Activated CD8-positive, alpha-beta memory T cell treated with anti-CD3 and anti-CD28 coated beads, Interleukin-2, amount 50 U/mL, for 24 hours (primary cell): Measurements from ENCODE around the gene SLC9A9.

Experiments
- DNase-seq: peaks from one replicate; pipeline ENCODE4 v3.0.0-alpha.2; 2020; ENCODE audit errors: extremely low read depth

The SLC9A9 gene

GRCh38 chr3:143321058-143321769 lies 527.1 kb downstream of the SLC9A9 start:
- DNase-seq: no peak

GRCh38 chr3:143315766-143316165 lies 532.5 kb downstream of the SLC9A9 start:
- DNase-seq: no peak

- no peak for DNase-seq
Observed at GRCh38 chr3:143314251-143315093, 533.8 kb downstream of the SLC9A9 start.

DNA sequence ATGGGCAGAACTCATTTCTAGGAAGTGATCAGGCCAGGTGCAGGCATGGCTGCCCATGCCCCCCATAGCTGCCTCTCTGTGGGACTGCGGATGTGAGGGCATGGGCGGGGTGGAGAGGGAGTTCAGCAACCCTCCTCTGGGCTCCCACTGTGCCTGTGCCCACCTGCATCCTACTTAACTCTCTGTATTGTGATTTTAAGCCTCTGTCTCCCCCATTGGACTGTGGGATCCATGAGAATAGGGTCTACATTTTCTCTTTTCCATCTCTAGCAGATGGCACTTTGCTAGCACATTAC lies 534.4 kb downstream of the SLC9A9 start:
- no peak for DNase-seq

DNA sequence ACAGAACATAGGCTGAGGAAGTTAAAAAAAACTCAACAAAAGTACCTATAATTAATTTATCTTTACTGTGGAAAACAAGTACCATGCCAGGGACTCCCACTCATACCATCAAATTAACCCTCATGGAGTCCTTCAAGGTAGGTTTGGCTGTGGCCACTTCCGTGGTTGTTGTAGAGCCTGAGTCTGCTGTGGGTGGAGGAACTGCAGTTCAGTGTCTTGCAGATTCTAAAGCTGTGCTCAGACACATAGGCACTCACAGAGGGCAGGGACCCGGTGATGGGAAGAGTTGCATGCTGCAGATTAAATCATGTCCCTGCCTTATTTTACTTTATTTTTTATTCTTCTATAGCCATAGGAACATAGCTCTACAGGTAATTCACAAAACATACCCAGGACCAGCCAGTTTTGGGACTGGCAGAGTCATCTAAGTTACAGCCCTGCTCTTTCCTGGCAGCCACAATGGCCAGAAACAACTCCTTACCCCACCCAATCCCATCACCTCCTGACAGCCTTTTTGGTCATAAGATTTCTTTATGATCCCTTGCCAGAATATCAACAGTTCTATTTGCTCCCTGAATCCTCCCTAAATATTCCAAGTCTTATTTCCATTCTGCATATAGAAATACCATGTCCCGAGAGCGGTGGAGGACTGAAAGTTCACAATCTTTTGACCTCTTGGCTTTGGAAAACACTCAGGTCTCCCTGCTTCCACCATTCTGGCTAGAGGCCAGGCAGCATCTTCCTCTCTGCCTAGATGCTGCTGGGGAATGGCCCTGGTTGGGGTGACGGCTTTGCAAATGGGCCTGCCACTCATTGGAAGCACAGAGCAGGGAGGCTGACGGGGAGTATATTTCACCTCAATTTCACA lies 535.0 kb downstream of the SLC9A9 start:
- DNase-seq: no peak

DNA sequence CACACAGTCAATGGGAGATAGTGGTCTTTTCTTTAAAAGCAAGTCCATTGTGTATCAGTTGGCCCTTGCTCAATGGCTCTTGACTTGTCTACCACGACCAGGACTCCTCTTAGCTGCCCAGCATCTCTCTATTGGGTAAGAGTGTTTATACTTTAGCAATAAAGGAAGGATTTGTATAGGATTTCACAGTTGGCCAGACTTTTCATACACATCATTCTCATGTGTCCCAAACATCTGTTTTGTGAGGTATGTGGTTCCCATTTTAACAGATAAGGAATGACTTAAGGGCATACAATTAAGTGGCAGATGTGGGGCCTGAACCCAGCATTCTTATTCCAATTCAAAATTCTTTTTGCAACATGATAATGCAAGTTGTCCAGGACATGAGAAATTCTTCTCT lies 537.2 kb downstream of the SLC9A9 start:
- no peak for DNase-seq

DNA sequence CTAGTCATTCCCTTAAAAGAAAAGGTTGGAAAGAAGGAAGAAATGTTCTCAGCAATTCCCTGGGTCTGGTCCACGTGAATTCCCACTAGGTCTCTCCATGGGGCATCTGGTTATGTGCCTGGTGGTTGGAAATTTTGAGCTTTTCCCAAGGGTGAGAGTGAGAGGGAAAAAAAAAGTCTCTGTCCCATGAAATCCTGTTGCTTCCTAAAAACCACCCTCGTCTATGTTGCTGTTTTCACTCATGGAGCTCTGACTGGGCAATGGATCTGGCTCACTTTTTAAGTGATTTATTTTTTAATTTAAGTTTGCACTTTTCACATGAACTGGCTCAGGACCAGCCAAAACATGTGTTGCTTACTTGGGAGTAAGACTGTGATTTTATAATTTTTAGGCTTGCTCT lies 538.6 kb downstream of the SLC9A9 start:
- DNase-seq: no peak

GRCh38 chr3:143307613-143308183 lies 540.6 kb downstream of the SLC9A9 start:
- no peak for DNase-seq

- no peak for DNase-seq
Observed at GRCh38 chr3:143306407-143306806, 541.9 kb downstream of the SLC9A9 start.

DNA sequence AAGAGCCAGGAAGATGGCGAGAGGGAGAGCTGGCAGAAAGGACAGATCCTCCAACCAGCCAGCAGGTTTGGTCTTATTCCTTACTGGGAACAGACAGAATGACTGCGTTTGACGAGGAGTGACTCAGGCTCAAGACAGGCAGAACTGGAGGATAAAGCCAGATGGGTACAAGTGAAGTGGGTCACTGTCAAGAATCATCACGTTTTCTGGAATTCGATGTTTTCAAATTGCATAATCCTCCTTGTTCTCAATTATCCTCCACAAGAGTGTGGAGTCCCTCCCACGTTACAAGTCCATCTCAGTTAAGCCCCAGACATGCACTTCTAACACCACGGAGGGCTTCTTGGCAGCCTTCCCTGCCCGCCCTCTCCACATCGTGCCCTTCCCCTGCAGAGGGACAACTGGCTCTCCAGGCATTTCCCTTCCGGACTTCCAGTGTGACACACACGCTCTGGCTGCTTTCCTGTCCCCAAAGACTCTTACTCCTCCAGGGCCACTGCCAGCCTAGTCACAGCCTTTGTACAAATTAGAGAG lies 545.6 kb downstream of the SLC9A9 start:
- no peak for DNase-seq

DNA sequence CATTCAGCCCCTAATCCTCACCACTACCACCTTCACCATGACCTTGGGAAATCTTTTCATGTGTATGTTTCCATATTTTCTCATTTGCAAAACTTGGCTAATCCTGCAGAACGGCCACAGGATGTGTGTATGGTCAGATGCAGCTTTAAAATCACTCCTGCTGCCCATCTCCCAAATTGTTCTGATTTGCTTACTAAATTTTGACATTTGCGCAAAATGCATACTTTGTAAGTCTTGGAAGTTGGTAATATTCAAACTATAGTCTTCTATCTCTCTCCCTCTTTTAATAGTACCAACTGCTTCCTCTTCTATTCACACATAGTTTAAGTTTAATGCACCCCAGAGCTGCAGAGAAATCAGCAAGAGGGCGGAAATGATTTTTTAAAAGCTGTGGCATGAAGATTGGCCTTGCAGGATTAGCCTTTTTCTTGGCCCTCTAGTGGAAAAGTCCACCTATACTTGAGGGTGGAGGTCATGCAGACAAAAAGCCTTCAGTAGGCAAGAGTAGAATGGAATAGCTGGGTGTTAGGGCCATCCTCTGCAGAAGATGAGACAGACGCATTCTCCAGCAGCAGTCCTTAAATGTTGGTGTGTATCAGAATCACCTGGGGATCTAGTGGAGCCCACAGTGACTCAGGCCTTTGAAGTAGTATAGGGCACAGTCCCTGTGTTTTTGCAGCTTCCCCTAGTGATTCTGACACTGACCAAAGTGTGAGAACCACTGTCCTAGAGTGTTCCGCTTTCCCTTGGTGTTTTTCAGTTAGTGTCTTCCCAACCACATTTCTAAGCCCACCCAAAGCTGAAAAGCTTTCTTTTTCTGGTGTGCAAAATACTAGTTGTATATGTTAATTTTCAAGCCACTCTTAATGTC lies 547.0 kb downstream of the SLC9A9 start:
- DNase-seq: no peak

- DNase-seq: no peak
Observed at GRCh38 chr3:143298886-143299535, 549.3 kb downstream of the SLC9A9 start.

- no peak for DNase-seq
Observed at GRCh38 chr3:143298380-143298779, 549.9 kb downstream of the SLC9A9 start.

- no peak for DNase-seq
Observed at GRCh38 chr3:143295201-143296080, 552.8 kb downstream of the SLC9A9 start.

GRCh38 chr3:143294188-143294587 lies 554.1 kb downstream of the SLC9A9 start:
- no peak for DNase-seq

GRCh38 chr3:143291836-143292447 lies 556.3 kb downstream of the SLC9A9 start:
- no peak for DNase-seq

GRCh38 chr3:143288944-143289343 lies 559.3 kb downstream of the SLC9A9 start:
- no peak for DNase-seq

DNA sequence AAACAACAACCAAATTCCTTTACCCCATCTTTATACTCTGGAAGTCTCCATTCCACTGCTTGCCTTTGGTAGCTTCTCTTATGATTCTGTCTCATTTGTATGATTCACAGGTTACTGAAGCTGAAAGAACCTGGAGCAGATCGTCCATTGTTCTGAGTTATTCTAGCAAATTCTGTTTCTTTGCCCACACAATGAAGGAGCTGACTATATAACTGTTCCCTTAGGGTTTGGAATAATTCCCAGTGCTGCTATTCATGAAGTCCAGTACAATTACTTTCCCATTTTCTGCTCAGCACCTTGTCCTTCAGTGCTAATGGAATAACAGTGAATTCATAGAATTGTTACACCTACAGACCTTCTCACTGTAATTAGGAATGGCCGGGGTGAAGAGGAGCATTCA lies 560.9 kb downstream of the SLC9A9 start:
- DNase-seq: no peak
